HG03571 (cell line): ENCODE measurements around the gene ST3GAL5.
"Not testable (repeated sequence)": the region's sequence is repeated elsewhere in the genome, so short reads cannot be mapped to it uniquely, and the experiment has no call there.

Experiments
- ATAC-seq: cut with Tn5 transposase; IDR thresholded peaks from one replicate; pipeline ENCODE4 v1.9.1; 2021; ENCODE audit not compliant: unreplicated experiment

Gene ST3GAL5

GRCh38 chr2:85888684-85889626, at the start of gene ST3GAL5:
Gene ST3GAL5, minus strand, starts transcription at chr2:85888990. Its CDS starts 85 bp downstream, at chr2:85888905.
- peak; percentile 85 for ATAC-seq

GRCh38 chr2:85938456-85938855, 49.7 kb upstream of the ST3GAL5 start:
- no peak for ATAC-seq

GRCh38 chr2:85937069-85937439, 48.3 kb upstream of the ST3GAL5 start:
- ATAC-seq = no peak

DNA sequence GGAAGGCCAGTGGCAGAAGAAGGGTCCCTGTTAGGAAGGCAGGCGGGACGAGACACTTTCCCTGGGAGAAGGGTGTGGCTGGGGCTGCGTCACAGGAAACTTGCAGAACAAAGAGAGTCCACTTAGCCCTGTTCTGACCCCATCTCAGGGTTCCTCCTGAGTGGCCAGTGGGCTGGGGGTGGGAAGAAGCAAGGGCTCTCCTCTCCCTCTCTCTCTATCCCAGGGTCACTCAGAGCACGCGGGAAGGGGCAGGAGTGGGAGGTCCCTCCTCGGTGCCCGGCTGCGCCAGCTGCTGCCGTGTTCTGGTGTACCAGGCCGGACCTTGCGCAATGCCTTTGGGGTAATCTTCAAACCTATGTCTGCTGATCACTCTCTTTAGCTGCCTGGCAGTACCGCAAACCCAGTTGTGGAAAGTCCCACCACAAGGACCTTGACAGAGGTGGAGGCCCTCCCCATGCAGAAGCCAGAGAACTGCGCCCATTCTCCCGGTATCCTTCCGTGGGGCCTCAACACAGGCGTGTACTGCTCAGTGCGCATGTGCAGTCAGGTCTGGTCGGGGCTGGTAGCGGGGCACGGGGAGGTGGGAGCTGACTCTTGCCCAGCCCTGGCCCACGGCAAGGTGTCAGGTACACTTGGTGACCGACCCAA, 47.8 kb upstream of the ST3GAL5 start:
- no peak for ATAC-seq

DNA sequence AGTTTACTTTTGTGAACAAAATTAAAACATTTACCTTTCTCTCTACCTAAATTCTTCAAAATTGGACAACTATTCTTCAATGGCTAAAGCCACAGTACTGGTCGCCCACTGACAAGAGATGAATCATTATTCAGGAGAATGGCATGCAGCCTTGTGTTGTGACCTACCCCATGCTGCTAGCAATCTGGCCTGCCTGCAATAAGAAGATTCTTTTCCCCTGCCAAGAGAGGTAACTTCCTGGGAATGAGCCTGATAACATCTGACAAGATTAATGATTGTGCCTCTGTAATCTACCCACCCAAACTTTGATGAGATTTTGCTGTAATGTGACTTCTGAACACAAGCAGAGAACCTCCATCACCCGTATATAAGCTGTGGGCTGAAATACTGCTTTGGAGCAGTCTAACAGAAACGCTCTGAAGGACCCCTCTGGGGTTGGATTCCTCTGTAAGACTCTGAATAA, 47.0 kb upstream of the ST3GAL5 start:
- no peak for ATAC-seq

DNA sequence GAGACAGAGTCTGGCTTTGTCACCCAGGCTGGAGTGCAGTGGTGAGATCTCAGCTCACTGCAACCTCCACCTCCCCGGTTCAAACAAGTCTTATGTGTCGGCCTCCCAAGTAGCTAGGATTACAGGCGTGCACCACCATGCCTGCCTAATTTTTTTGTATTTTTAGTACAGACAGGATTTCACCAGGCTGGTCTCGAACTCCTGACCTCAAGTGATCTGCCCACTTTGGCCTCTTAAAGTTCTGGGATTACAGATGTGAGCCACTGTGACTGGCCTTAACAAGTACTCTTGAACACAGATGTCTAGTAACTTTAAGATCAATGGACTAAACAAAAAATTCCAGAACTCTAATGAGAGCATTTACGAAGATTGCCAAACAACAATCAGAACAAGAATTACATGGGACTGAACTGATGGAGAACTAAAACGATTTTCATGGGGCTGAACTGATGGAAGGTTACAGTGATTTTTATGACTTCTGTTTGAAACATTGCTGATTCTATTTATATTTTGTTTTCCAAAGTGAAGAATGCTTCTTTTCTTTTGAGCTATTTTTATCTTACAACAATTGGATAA, 46.5 kb upstream of the ST3GAL5 start:
- no peak for ATAC-seq

GRCh38 chr2:85933753-85934594, 45.2 kb upstream of the ST3GAL5 start:
- ATAC-seq = no peak

DNA sequence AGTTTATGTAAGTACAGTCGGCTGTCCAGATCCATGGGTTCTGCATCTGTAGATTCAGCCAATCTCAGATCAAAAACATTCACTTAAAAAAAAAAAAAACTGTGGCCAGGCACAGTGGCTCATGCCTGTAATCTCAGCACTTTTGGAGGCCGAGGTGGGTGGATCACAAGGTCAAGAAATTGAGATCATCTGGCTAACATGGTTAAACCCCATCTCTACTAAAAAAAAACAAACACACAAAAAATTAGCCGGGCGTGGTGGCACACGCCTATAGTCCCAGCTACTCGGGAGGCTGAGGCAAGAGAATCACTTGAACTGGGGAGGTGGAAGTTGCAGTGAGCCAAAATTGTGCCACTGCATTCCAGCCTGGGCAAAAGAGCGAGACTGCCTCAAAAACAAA, 42.4 kb upstream of the ST3GAL5 start:
- ATAC-seq = not testable (repeated sequence)

GRCh38 chr2:85930129-85931124, 41.6 kb upstream of the ST3GAL5 start:
- ATAC-seq = no peak

DNA sequence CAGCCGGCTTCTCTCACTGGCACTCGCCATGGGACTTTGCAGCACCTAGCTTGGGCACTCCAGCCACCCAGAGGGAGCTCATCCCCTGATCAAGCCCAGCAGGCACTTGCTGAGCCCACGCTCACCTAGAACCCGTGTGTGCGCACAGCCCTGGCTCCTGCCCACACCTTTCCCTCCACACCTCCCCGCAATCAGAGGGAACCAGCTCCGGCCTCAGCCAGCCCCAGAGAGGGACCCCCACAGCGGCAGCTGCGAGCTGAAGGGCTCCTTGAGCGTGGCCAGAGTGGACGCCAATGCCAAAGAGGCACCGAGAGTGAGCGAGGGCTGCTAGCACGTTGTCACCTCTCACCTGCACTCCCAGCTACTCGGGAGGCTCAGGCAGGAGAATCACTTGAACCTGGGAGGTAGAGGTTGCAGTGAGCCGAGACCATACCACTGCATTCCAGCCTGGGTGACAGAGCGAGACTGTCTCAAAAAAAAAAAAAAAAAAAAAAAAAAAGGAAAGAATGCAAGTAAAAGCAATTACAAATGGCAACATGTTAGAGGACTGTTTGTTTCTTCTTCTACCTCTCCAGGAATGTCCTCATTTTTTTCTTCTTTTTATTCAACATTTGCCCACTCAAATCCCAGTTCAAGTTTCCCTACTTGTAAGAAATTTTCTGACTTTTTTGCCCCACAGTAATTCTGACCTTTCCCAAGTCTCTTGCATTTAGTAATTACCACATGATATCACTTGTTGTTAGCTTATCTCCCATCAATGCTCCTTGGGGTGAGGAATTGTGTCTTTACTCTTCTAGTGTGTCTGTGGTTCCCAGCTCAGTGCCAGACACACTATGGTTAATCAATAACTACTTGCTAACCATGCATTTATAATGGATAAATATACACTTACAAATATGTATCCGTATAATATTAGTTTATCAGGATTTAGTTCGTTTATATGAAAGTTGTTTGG, 40.6 kb upstream of the ST3GAL5 start:
- no peak for ATAC-seq

DNA sequence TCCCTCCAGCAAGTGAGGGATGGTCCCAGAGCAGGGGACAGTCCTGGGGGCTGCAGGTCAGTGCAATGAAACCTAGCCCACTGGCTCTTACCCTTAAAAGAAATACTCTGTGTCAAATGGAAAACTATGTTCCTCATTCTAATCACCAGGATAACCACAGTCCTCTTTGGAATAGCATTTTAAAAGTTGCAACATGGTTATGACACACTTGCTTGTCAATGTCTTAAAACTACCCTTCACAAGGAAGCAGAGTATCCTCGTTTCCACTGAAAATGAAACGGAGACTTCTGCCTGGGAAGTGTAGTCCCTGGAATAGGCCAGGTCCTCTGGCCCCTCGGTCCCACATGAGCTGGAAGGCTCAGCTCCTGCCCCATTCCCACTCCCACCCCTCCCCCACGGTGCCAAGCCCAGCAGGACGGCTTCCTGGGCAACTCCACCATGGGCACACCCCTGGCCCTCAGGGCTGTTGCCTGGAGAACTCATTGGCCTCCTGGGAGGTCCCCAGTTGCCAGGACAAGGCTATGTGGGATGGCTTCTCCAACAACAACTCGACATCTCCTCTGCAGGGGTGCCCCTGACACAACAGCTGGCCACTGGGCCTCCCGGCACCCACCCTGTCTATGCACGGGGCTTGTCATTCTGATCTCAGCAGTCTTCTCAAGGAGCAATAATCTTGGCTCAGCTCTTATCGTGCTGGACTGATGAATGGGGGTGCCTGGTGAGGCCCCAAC, 38.3 kb upstream of the ST3GAL5 start:
- no peak for ATAC-seq

- no peak for ATAC-seq
Measured at GRCh38 chr2:85926526-85926925, 37.7 kb upstream of the ST3GAL5 start.

DNA sequence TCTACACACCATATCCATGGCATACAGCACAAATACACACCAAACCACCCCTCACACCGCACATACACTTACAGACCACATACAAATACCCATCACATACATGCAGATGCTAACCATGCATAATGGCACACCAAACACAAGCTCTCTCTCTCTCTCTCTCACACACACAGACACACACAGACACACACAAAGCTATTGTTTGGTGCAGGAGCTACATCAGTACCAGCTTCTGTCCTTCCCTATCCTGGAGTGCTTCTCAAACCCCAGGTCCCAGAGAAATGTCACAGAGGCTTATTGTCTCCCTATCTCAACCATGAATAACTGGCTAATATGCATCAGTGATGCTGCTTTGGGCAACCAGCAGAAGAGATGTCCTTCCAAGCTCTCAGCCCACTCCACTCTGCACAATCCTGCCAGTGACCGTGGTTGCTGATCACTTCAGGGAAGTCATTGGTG, 36.5 kb upstream of the ST3GAL5 start:
- ATAC-seq = no peak

DNA sequence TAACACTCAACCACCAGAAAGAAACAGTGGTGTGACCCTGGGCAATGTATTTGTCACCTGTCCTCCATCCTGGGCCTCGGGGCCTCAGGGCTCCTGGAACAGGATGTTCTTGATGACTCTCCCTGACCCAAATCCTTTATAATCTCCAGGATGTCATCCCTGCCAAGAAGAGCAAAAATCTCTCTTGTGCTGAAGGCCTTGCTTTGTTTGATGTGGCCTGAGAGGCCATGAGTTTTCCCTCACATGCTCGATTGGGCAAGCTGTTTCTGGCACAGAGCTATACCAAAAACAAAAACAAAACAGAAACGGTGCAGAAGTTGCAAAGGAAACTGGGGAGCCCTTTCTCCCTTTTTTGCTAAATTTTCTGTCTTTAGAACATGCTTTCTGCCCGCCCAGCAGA, 35.7 kb upstream of the ST3GAL5 start:
- ATAC-seq = no peak

DNA sequence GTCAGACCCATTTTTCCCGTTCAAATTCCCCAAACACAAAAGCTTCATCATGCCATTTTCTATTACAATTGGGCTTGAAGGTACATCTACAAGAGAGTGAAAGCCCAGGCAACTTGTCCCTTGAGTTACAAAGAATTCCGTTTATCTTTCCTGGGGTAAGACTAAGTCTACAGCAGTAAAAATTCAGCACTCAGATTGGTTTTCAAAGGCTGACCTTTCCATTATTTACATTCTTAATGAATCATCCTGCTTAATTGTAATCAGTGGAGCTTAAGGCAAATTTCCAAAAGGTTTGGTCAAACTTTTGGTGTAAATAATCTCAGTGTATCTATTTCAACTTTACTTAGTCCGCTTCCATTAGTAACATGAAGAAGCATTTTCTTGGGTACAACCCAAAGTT, 33.4 kb upstream of the ST3GAL5 start:
- no peak for ATAC-seq

- no peak for ATAC-seq
Measured at GRCh38 chr2:85921659-85922058, 32.9 kb upstream of the ST3GAL5 start.

DNA sequence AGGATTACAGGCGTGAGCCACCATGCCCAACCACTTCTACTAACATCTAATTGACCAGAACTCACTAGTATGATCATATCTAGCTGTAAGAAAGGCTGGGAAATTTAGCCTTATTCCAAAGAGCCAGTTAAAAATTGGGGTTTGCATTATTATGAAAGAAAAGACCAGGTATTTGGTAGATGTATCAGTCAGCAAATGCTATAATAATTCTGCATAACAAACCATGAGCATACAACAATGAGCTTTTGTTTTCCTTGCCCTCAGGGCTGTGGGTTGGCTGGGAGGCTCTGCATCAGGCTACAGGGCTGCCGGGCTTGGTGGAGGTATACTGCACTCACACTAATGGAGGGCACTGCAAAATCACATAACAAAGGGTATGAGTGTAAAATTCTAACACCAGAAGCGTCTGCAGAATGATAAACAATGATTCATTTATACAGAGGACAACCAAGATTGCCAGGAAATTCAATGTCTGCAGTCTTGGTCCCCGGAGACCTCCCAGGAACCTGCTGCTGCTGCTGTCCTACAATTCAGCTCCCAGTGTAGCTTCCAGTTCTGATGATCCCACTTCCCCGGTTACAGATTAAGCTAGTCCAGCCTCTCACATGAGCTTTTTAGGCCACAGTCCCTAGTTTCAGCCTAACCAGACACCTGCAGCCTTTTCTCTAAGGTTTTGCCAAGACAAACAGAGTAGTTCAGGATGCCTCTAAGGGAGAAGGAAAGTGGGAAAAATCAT, 32.2 kb upstream of the ST3GAL5 start:
- no peak for ATAC-seq
